ENCODE data around the gene TUBB8B.
"Not testable (repeated sequence)": the region's sequence is repeated elsewhere in the genome, so short reads cannot be mapped to it uniquely, and the experiment has no call there.

GRCh38 chr18:91561-91960, 42.1 kb upstream of the TUBB8B start:
- not testable (repeated sequence) for TF ChIP-seq CTCF, EZH2 (IDR thresholded peaks at IDR 0.05)

All from neural progenitor cell (in vitro differentiated cells).